ENCODE data around the gene PCA3. TPM values are rescaled to one million over a fixed set of nuclear protein-coding genes. Genes with fewer than 3 reads are reported as not detected.

PCA3 gene
- total and polyA plus RNA-seq, 2 donors (not counting 1 experiment from before 2014, with no cell fraction given) = 0.09 TPM; not detected in 1

GRCh38 chr9:76784881-76785280, 20.6 kb downstream of the PCA3 start:
- no peaks in the 10 kb centered on the region for H4K20me1 ChIP-seq (ENCODE audit: control insufficient read depth, insufficient read depth, low read length, poor library complexity, severe bottlenecking)
- H3K4me3 ChIP-seq (ENCODE audit: control extremely low read depth in 1 of 5, extremely low read depth in 1 of 5, insufficient read depth in 1 of 5, low read depth in 2 of 5, low read length in 4 of 5) = no peak overlapping the region
- H3K4me1 Mint-ChIP-seq = no peaks in the 10 kb centered on the region
- H3K27ac ChIP-seq (ENCODE audit: low read length in 2 of 2) = no peak overlapping the region
- no peak overlapping the region for H3K27ac Mint-ChIP-seq
- intact Hi-C loops (cut with micrococcal nuclease) = no loop called here
- ATAC-seq (ENCODE audit: low read depth) (no peak), DNase-seq (no peak)
- H3K9ac ChIP-seq (ENCODE audit: low read length) = no peak overlapping the region
- no peak overlapping the region for H2AFZ ChIP-seq (ENCODE audit: insufficient read depth, low read depth, low read length, poor library complexity, severe bottlenecking)
- no peak for TF ChIP-seq CTCF (IDR thresholded peaks at IDR 0.05)
- no peak for TF ChIP-seq EZH2 (IDR thresholded peaks at IDR 0.05; ENCODE audit: borderline replicate concordance, insufficient read depth, low read depth, low read length, poor library complexity, severe bottlenecking)
- H3K9me3 ChIP-seq (ENCODE audit: control extremely low read depth in 1 of 3, control insufficient read depth in 2 of 3, insufficient read depth in 1 of 3, low read length in 2 of 3) = no peaks in the 10 kb centered on the region
- H3K4me1 ChIP-seq (ENCODE audit: control insufficient read depth in 2 of 2, insufficient read depth in 2 of 2, low read length in 2 of 2) = no peaks in the 10 kb centered on the region
- ChIA-PET CTCF (no interaction called here), POLR2A (no interaction called here)
- no peak overlapping the region for H3K4me2 ChIP-seq (replicated peaks; ENCODE audit: low read depth, low read length, poor library complexity, severe bottlenecking)
- no peaks in the 10 kb centered on the region for H3K79me2 ChIP-seq (ENCODE audit: control insufficient read depth, insufficient read depth, low read length)
- H3K9me3 Mint-ChIP-seq (ENCODE audit: insufficient read depth) = no peaks in the 10 kb centered on the region
- H3K36me3 ChIP-seq (replicated peaks in 1 of 2; ENCODE audit: control extremely low read depth in 1 of 2, control insufficient read depth in 1 of 2, extremely low read depth in 1 of 2, insufficient read depth in 2 of 2, low read length in 1 of 2) = no peaks in the 10 kb centered on the region
- peaks cover 0 to 2% (median 0%) of the 10 kb centered on the region in 4 experiments for H3K27me3 ChIP-seq (replicated peaks in 1 of 4; ENCODE audit: control extremely low read depth in 1 of 4, control insufficient read depth in 3 of 4, insufficient read depth in 4 of 4, low read length in 3 of 4)
- peaks cover 20% of the 10 kb centered on the region for H3K27me3 Mint-ChIP-seq
- no peak overlapping the region for H3K4me3 Mint-ChIP-seq

- no peak overlapping the region for H3K4me3 Mint-ChIP-seq
- peaks cover 20% of the 10 kb centered on the region for H3K27me3 Mint-ChIP-seq
- H2AFZ ChIP-seq (ENCODE audit: insufficient read depth, low read depth, low read length, poor library complexity, severe bottlenecking) = no peak overlapping the region
- no peaks in the 10 kb centered on the region for H3K9me3 ChIP-seq (ENCODE audit: control extremely low read depth in 1 of 3, control insufficient read depth in 2 of 3, insufficient read depth in 1 of 3, low read length in 2 of 3)
- H3K4me2 ChIP-seq (replicated peaks; ENCODE audit: low read depth, low read length, poor library complexity, severe bottlenecking) = no peak overlapping the region
- H3K4me3 ChIP-seq (ENCODE audit: control extremely low read depth in 1 of 5, extremely low read depth in 1 of 5, insufficient read depth in 1 of 5, low read depth in 2 of 5, low read length in 4 of 5) = no peak overlapping the region
- peaks cover 0 to 2% (median 0%) of the 10 kb centered on the region in 4 experiments for H3K27me3 ChIP-seq (replicated peaks in 1 of 4; ENCODE audit: control extremely low read depth in 1 of 4, control insufficient read depth in 3 of 4, insufficient read depth in 4 of 4, low read length in 3 of 4)
- TF ChIP-seq CTCF (IDR thresholded peaks at IDR 0.05) (no peak), EZH2 (IDR thresholded peaks at IDR 0.05; ENCODE audit: borderline replicate concordance, insufficient read depth, low read depth, low read length, poor library complexity, severe bottlenecking) (no peak)
- intact Hi-C loops (cut with micrococcal nuclease) = no loop called here
- H4K20me1 ChIP-seq (ENCODE audit: control insufficient read depth, insufficient read depth, low read length, poor library complexity, severe bottlenecking) = no peaks in the 10 kb centered on the region
- no peaks in the 10 kb centered on the region for H3K9me3 Mint-ChIP-seq (ENCODE audit: insufficient read depth)
- no peak overlapping the region for H3K27ac ChIP-seq (ENCODE audit: low read length in 2 of 2)
- POLR2A ChIA-PET = no interaction called here
- no peak overlapping the region for H3K27ac Mint-ChIP-seq
- DNase-seq = no peak
- H3K4me1 ChIP-seq (ENCODE audit: control insufficient read depth in 2 of 2, insufficient read depth in 2 of 2, low read length in 2 of 2) = no peaks in the 10 kb centered on the region
- H3K36me3 ChIP-seq (replicated peaks in 1 of 2; ENCODE audit: control extremely low read depth in 1 of 2, control insufficient read depth in 1 of 2, extremely low read depth in 1 of 2, insufficient read depth in 2 of 2, low read length in 1 of 2) = no peaks in the 10 kb centered on the region
- whole genome bisulfite sequencing (ENCODE audit: insufficient coverage) = no CpG with 5 or more reads among the region's 1 CpG
- ATAC-seq (ENCODE audit: low read depth) = no peak
- CTCF ChIA-PET = no interaction called here
- H3K79me2 ChIP-seq (ENCODE audit: control insufficient read depth, insufficient read depth, low read length) = no peaks in the 10 kb centered on the region
- no peak overlapping the region for H3K9ac ChIP-seq (ENCODE audit: low read length)
- H3K4me1 Mint-ChIP-seq = no peaks in the 10 kb centered on the region
These were observed 21.3 kb downstream of the PCA3 start for GRCh38 chr9:76785501-76785900.

All from B cell (primary cell).